ENCODE data around the gene C9orf85. TPM values are rescaled to one million over a fixed set of nuclear protein-coding genes. Genes with fewer than 3 reads are reported as not detected.

C9orf85 gene
- total RNA-seq, 1 donor from 2014 or later: 16.1 TPM

DNA sequence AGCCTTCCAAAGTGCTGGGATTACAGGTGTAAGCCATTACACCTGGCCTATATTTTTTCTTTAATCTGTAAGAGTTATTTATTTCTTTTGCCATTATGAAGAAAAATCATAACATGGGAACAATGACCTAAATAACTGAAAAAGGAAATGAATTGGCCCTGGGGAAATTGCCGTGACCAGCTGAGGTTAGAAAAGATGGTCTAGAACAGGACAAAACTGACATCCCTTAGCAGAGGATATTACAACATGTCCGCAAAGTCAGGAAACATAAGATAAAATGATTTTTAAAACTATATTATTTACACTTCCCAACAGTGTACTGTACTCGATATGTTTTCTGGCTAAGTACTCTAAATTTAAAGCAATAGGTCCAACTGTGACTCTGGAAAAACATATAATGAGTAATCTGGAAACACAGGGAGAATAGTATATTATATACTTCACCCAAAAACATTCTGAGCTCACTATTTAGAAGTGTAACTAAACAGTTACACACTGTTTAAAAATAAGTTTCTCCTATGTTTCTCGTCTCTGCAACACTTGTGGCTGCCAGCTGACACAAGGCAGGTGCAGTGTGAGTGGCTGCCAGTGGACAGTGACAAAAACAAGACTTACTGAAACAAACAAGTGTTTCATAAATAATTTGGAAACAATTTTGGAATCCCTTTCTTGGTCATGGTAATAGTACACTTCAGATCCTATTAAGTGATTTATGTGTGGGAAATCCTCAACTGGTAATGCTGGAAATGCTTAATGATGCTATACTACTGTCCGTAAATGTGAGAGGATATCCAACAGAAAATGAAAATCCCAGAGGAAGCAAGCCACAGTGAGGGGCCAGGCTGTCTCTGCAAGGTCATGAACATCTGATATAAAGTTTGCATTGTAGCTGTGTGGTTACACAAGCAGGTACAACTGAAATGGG is 69.1 kb downstream of the C9orf85 start:
- no peaks in the 10 kb centered on the region for H3K27me3 Mint-ChIP-seq
- no peak overlapping the region for H3K4me3 Mint-ChIP-seq (ENCODE audit: low read depth)
- H3K4me1 Mint-ChIP-seq (ENCODE audit: low read depth): peaks cover 4% of the 10 kb centered on the region
- TF ChIP-seq, protein P1, sequence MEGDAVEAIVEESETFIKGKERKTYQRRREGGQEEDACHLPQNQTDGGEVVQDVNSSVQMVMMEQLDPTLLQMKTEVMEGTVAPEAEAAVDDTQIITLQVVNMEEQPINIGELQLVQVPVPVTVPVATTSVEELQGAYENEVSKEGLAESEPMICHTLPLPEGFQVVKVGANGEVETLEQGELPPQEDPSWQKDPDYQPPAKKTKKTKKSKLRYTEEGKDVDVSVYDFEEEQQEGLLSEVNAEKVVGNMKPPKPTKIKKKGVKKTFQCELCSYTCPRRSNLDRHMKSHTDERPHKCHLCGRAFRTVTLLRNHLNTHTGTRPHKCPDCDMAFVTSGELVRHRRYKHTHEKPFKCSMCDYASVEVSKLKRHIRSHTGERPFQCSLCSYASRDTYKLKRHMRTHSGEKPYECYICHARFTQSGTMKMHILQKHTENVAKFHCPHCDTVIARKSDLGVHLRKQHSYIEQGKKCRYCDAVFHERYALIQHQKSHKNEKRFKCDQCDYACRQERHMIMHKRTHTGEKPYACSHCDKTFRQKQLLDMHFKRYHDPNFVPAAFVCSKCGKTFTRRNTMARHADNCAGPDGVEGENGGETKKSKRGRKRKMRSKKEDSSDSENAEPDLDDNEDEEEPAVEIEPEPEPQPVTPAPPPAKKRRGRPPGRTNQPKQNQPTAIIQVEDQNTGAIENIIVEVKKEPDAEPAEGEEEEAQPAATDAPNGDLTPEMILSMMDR (IDR thresholded peaks at IDR 0.05; ENCODE audit: unreplicated experiment): no peak
- peaks cover 6% of the 10 kb centered on the region for H3K36me3 Mint-ChIP-seq (ENCODE audit: insufficient read depth)
- H3K9me3 Mint-ChIP-seq (ENCODE audit: low read depth): no peaks in the 10 kb centered on the region
- H3K27ac Mint-ChIP-seq: no peak overlapping the region
- DNase-seq (ENCODE audit: low spot score, unreplicated experiment): no peak

DNA sequence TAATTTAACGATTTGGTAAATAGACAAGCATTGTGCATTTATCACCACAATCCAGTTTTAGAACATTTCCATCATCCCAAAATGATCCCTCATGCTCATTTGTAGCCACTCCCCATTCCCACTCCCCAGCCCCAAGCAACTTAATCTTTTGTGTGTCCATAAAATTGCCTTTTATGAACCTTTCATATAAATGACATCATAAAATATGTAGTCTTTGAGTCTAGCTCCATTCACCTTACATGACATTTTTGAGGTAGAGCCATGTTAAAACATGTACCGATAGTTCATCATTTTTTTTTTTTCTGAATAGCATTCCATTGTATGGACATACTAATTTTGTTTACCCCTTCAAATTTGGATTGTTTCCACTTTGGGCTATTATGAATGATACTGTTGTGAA is 70.5 kb downstream of the C9orf85 start:
- peaks cover 7% of the 10 kb centered on the region for H3K4me1 Mint-ChIP-seq (ENCODE audit: low read depth)
- TF ChIP-seq, protein P1 (IDR thresholded peaks at IDR 0.05; ENCODE audit: unreplicated experiment): no peak
- DNase-seq (ENCODE audit: low spot score, unreplicated experiment): no peak
- H3K9me3 Mint-ChIP-seq (ENCODE audit: low read depth): no peaks in the 10 kb centered on the region
- H3K27me3 Mint-ChIP-seq: no peaks in the 10 kb centered on the region
- H3K27ac Mint-ChIP-seq: no peak overlapping the region
- no peak overlapping the region for H3K4me3 Mint-ChIP-seq (ENCODE audit: low read depth)
- H3K36me3 Mint-ChIP-seq (ENCODE audit: insufficient read depth): peaks cover 5% of the 10 kb centered on the region

DNA sequence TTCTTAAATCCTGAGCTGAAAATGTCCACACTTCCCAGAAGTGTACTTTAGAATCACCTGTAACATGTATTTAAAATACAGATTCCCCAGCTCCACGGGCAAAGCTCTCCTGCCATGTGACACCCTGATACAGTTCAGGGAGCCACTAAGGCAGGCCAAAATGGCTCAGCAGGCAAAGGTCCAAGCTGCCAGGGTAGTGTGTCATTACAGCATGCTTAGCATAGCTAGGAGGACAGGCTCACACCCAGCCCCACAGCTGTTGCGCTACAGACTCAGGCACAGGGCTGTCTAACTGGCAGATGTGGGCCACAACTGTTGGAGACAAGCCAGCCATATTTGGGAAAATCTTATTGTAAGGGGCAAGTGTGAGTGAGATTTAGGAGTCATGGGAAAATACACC is 73.0 kb downstream of the C9orf85 start:
- Mint-ChIP-seq H3K36me3 (ENCODE audit: insufficient read depth) (peaks cover 5% of the 10 kb centered on the region), H3K4me3 (ENCODE audit: low read depth) (no peak overlapping the region), H3K4me1 (ENCODE audit: low read depth) (peaks cover 7% of the 10 kb centered on the region), H3K27me3 (no peaks in the 10 kb centered on the region), H3K27ac (peak overlapping the region; percentile 47), H3K9me3 (ENCODE audit: low read depth) (no peaks in the 10 kb centered on the region)
- TF ChIP-seq, protein P1 (IDR thresholded peaks at IDR 0.05; ENCODE audit: unreplicated experiment): no peak
- no peak for DNase-seq (ENCODE audit: low spot score, unreplicated experiment)

DNA sequence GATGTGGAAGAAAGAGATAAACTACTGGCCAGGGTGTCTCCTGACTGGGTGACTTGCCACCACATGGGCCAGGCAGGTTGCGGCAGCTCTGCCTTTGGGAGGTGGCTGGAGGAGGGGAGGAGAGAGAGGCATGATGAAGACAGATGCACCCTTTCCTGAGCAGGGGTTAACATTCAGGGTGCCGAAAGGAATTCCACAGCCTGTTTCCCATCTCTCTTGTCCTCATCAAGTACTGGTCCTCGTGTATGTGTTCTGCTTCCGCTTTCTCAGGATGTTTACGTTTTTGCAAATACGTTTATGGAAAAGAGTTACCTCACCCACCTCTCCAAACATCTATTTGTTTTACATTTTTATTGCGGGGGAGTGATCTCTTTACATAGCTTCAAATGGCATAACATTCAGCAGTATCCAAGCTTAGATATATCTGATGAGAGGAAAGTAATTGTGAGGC is 73.4 kb downstream of the C9orf85 start:
- Mint-ChIP-seq H3K27ac (no peak overlapping the region), H3K4me1 (ENCODE audit: low read depth) (peaks cover 7% of the 10 kb centered on the region), H3K9me3 (ENCODE audit: low read depth) (no peaks in the 10 kb centered on the region), H3K4me3 (ENCODE audit: low read depth) (no peak overlapping the region), H3K27me3 (no peaks in the 10 kb centered on the region), H3K36me3 (ENCODE audit: insufficient read depth) (peaks cover 5% of the 10 kb centered on the region)
- TF ChIP-seq, protein P1 (IDR thresholded peaks at IDR 0.05; ENCODE audit: unreplicated experiment): no peak
- DNase-seq (ENCODE audit: low spot score, unreplicated experiment): no peak

DNA sequence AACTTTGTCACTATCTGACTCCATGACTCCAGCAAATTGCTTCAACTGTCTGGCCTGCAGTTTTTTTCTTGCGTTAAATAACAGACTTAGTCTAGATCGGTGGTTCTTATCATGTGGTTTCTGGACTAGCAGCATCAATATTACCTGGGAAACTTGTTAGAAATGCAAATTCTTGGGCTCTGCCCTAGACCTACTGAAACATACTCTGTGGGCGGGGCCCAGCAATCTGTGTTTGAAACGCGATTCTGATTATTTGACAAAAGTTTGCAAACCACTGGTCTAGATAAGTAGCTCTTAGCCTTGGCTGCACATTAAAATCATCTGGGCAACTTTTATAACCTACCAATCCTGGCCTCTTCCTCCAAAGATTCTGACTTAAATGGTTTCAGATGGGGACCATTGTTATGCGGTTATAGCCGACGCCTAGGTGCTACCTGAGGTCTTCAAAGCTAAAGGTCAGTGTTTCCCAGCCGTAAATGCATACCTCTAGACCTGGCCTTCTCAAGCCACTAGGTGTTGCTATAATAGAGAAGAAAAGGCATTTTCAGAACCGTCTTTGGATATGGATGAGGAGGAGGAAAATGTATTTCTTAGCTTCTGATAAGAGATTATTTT is 74.0 kb downstream of the C9orf85 start:
- no peak for DNase-seq (ENCODE audit: low spot score, unreplicated experiment)
- Mint-ChIP-seq H3K4me1 (ENCODE audit: low read depth) (peaks cover 7% of the 10 kb centered on the region), H3K27me3 (no peaks in the 10 kb centered on the region), H3K36me3 (ENCODE audit: insufficient read depth) (peaks cover 5% of the 10 kb centered on the region), H3K9me3 (ENCODE audit: low read depth) (no peaks in the 10 kb centered on the region), H3K27ac (no peak overlapping the region), H3K4me3 (ENCODE audit: low read depth) (no peak overlapping the region)
- TF ChIP-seq, protein P1 (IDR thresholded peaks at IDR 0.05; ENCODE audit: unreplicated experiment): peak; percentile 51

Data from progenitor cell of endocrine pancreas (in vitro differentiated cells).